ENCODE data around the gene LILRA6.
"Not testable (repeated sequence)": the region's sequence is repeated elsewhere in the genome, so short reads cannot be mapped to it uniquely, and the experiment has no call there.

Gene LILRA6

GRCh38 chr19:54242646-54243045 lies at the start of gene LILRA6:
TSS of gene LILRA6 (minus strand) at chr19:54242790.
- H3K27me3 ChIP-seq (ENCODE audit: control insufficient read depth, insufficient read depth, low read length); H3K27ac ChIP-seq (ENCODE audit: low read depth, low read length); H3K9me3 ChIP-seq (ENCODE audit: control insufficient read depth, insufficient read depth, low read depth, low read length); H3K4me3 ChIP-seq (ENCODE audit: low read depth, low read length); H3K4me1 ChIP-seq (ENCODE audit: control insufficient read depth, insufficient read depth, low read length); H3K9ac ChIP-seq (ENCODE audit: low read length); H3K36me3 ChIP-seq (ENCODE audit: control insufficient read depth, insufficient read depth, low read length): not testable (repeated sequence)

GRCh38 chr19:54289160-54289559 lies 46.6 kb upstream of the LILRA6 start:
- not testable (repeated sequence) for H3K27ac ChIP-seq (ENCODE audit: low read depth, low read length); H3K4me3 ChIP-seq (ENCODE audit: low read depth, low read length)

GRCh38 chr19:54287456-54287855 lies 44.9 kb upstream of the LILRA6 start:
- Histone ChIP-seq H3K36me3 (ENCODE audit: control insufficient read depth, insufficient read depth, low read length) (no peaks in the 10 kb centered on the region), H3K27ac (ENCODE audit: low read depth, low read length) (no peak overlapping the region), H3K4me3 (ENCODE audit: low read depth, low read length) (no peak overlapping the region), H3K27me3 (ENCODE audit: control insufficient read depth, insufficient read depth, low read length) (peaks cover 4% of the 10 kb centered on the region; the same call in 1 of the 2 replicates), H3K9ac (ENCODE audit: low read length) (no peak overlapping the region), H3K9me3 (ENCODE audit: control insufficient read depth, insufficient read depth, low read depth, low read length) (no peaks in the 10 kb centered on the region), H3K4me1 (ENCODE audit: control insufficient read depth, insufficient read depth, low read length) (no peaks in the 10 kb centered on the region)

More at GRCh38 chr19:54289160-54289559, 46.6 kb upstream of the LILRA6 start:
- not testable (repeated sequence) for H3K4me1 ChIP-seq (ENCODE audit: control insufficient read depth, insufficient read depth, low read length); H3K9me3 ChIP-seq (ENCODE audit: control insufficient read depth, insufficient read depth, low read depth, low read length); H3K36me3 ChIP-seq (ENCODE audit: control insufficient read depth, insufficient read depth, low read length); H3K9ac ChIP-seq (ENCODE audit: low read length)
- H3K27me3 ChIP-seq (ENCODE audit: control insufficient read depth, insufficient read depth, low read length): peaks cover 18% of the 10 kb centered on the region

GRCh38 chr19:54286283-54286682 lies 43.7 kb upstream of the LILRA6 start:
- not testable (repeated sequence) for H3K27ac ChIP-seq (ENCODE audit: low read depth, low read length); H3K36me3 ChIP-seq (ENCODE audit: control insufficient read depth, insufficient read depth, low read length); H3K9me3 ChIP-seq (ENCODE audit: control insufficient read depth, insufficient read depth, low read depth, low read length); H3K27me3 ChIP-seq (ENCODE audit: control insufficient read depth, insufficient read depth, low read length); H3K4me1 ChIP-seq (ENCODE audit: control insufficient read depth, insufficient read depth, low read length); H3K4me3 ChIP-seq (ENCODE audit: low read depth, low read length); H3K9ac ChIP-seq (ENCODE audit: low read length)

- not testable (repeated sequence) for H3K4me1 ChIP-seq (ENCODE audit: control insufficient read depth, insufficient read depth, low read length); H3K27ac ChIP-seq (ENCODE audit: low read depth, low read length); H3K9me3 ChIP-seq (ENCODE audit: control insufficient read depth, insufficient read depth, low read depth, low read length); H3K36me3 ChIP-seq (ENCODE audit: control insufficient read depth, insufficient read depth, low read length); H3K9ac ChIP-seq (ENCODE audit: low read length); H3K4me3 ChIP-seq (ENCODE audit: low read depth, low read length)
- peaks cover 13% of the 10 kb centered on the region for H3K27me3 ChIP-seq (ENCODE audit: control insufficient read depth, insufficient read depth, low read length)
Observed at GRCh38 chr19:54285427-54286056, 43.0 kb upstream of the LILRA6 start.

GRCh38 chr19:54282686-54283470 lies 40.3 kb upstream of the LILRA6 start:
- Histone ChIP-seq H3K36me3 (ENCODE audit: control insufficient read depth, insufficient read depth, low read length) (no peaks in the 10 kb centered on the region), H3K27me3 (ENCODE audit: control insufficient read depth, insufficient read depth, low read length) (peaks cover 21% of the 10 kb centered on the region), H3K4me1 (ENCODE audit: control insufficient read depth, insufficient read depth, low read length) (no peaks in the 10 kb centered on the region), H3K27ac (ENCODE audit: low read depth, low read length) (no peak overlapping the region), H3K9ac (ENCODE audit: low read length) (no peak overlapping the region), H3K9me3 (ENCODE audit: control insufficient read depth, insufficient read depth, low read depth, low read length) (no peaks in the 10 kb centered on the region), H3K4me3 (ENCODE audit: low read depth, low read length) (no peak overlapping the region)

- peaks cover 21% of the 10 kb centered on the region for H3K27me3 ChIP-seq (ENCODE audit: control insufficient read depth, insufficient read depth, low read length)
- H3K4me1 ChIP-seq (ENCODE audit: control insufficient read depth, insufficient read depth, low read length): not testable (repeated sequence)
Observed at GRCh38 chr19:54281729-54282075, 39.1 kb upstream of the LILRA6 start.

GRCh38 chr19:54281007-54281728 lies 38.6 kb upstream of the LILRA6 start, which contains the start of gene LILRB2:
TSS of gene LILRB2 (minus strand) at chr19:54281110. CDS start at chr19:54280496, 614 bp downstream.
- Histone ChIP-seq H3K9ac (ENCODE audit: low read length) (no peak within 1 kb of the TSS), H3K4me3 (ENCODE audit: low read depth, low read length) (no peak within 1 kb of the TSS), H3K4me1 (ENCODE audit: control insufficient read depth, insufficient read depth, low read length) (no peaks in the 10 kb centered on the region), H3K27ac (ENCODE audit: low read depth, low read length) (no peak within 1 kb of the TSS), H3K36me3 (ENCODE audit: control insufficient read depth, insufficient read depth, low read length) (no peaks in the 10 kb centered on the region), H3K27me3 (ENCODE audit: control insufficient read depth, insufficient read depth, low read length) (peaks cover 21% of the 10 kb centered on the region), H3K9me3 (ENCODE audit: control insufficient read depth, insufficient read depth, low read depth, low read length) (no peaks in the 10 kb centered on the region)

More at GRCh38 chr19:54281729-54282075, 39.1 kb upstream of the LILRA6 start:
- H3K36me3 ChIP-seq (ENCODE audit: control insufficient read depth, insufficient read depth, low read length); H3K4me3 ChIP-seq (ENCODE audit: low read depth, low read length); H3K9ac ChIP-seq (ENCODE audit: low read length); H3K27ac ChIP-seq (ENCODE audit: low read depth, low read length); H3K9me3 ChIP-seq (ENCODE audit: control insufficient read depth, insufficient read depth, low read depth, low read length): not testable (repeated sequence)

GRCh38 chr19:54280441-54280840 lies 37.9 kb upstream of the LILRA6 start:
- peaks cover 21% of the 10 kb centered on the region for H3K27me3 ChIP-seq (ENCODE audit: control insufficient read depth, insufficient read depth, low read length)
- H3K36me3 ChIP-seq (ENCODE audit: control insufficient read depth, insufficient read depth, low read length); H3K27ac ChIP-seq (ENCODE audit: low read depth, low read length); H3K4me1 ChIP-seq (ENCODE audit: control insufficient read depth, insufficient read depth, low read length); H3K4me3 ChIP-seq (ENCODE audit: low read depth, low read length); H3K9ac ChIP-seq (ENCODE audit: low read length); H3K9me3 ChIP-seq (ENCODE audit: control insufficient read depth, insufficient read depth, low read depth, low read length): not testable (repeated sequence)

GRCh38 chr19:54280025-54280424 lies 37.4 kb upstream of the LILRA6 start:
- not testable (repeated sequence) for H3K9ac ChIP-seq (ENCODE audit: low read length); H3K27ac ChIP-seq (ENCODE audit: low read depth, low read length); H3K9me3 ChIP-seq (ENCODE audit: control insufficient read depth, insufficient read depth, low read depth, low read length); H3K4me3 ChIP-seq (ENCODE audit: low read depth, low read length); H3K36me3 ChIP-seq (ENCODE audit: control insufficient read depth, insufficient read depth, low read length); H3K4me1 ChIP-seq (ENCODE audit: control insufficient read depth, insufficient read depth, low read length)
- peaks cover 21% of the 10 kb centered on the region for H3K27me3 ChIP-seq (ENCODE audit: control insufficient read depth, insufficient read depth, low read length)

GRCh38 chr19:54279406-54279962 lies 36.9 kb upstream of the LILRA6 start:
- Histone ChIP-seq H3K36me3 (ENCODE audit: control insufficient read depth, insufficient read depth, low read length) (no peaks in the 10 kb centered on the region), H3K9me3 (ENCODE audit: control insufficient read depth, insufficient read depth, low read depth, low read length) (no peaks in the 10 kb centered on the region), H3K4me3 (ENCODE audit: low read depth, low read length) (no peak overlapping the region), H3K27ac (ENCODE audit: low read depth, low read length) (no peak overlapping the region), H3K9ac (ENCODE audit: low read length) (no peak overlapping the region), H3K27me3 (ENCODE audit: control insufficient read depth, insufficient read depth, low read length) (peaks cover 21% of the 10 kb centered on the region), H3K4me1 (ENCODE audit: control insufficient read depth, insufficient read depth, low read length) (peaks cover 3% of the 10 kb centered on the region; the same call in 1 of the 2 replicates)

All from HUES6 (cell line).